Gastroesophageal sphincter (tissue), 3 donors: ENCODE results near the gene TLE2.

Experiments used
- EP300 ChIP-seq: sonication (generic); formaldehyde crosslinking; IDR thresholded peaks from one replicate; pipeline ENCODE4 v1.6.1; 2017; ENCODE audit warnings: antibody characterized with exemption, mild to moderate bottlenecking
- POLR2A ChIP-seq, 2 donors: fragments of 450-650 bp; IDR thresholded peaks; one replicate each; pipeline ENCODE4 v1.6.1; 2017; ENCODE audit warnings: antibody characterized with exemption in 2 of 2, mild to moderate bottlenecking in 2 of 2, moderate library complexity in 1 of 2
- POLR2AphosphoS5 ChIP-seq: sonication (generic); formaldehyde crosslinking; IDR thresholded peaks from one replicate; pipeline ENCODE4 v1.6.1; 2017; ENCODE audit warnings: antibody characterized with exemption
- TF ChIP-seq, protein P1 (sequence below), 4 experiments: fragments of 200-600 bp in 2 of 4; fragments of 450-650 bp in 2 of 4; sonication (generic) in 1 of 4; IDR thresholded peaks; one replicate each; pipeline ENCODE4 v1.5.1; 2017 to 2019; ENCODE audit warnings: antibody characterized with exemption in 4 of 4, mild to moderate bottlenecking in 2 of 4, moderate library complexity in 2 of 4

DNA sequence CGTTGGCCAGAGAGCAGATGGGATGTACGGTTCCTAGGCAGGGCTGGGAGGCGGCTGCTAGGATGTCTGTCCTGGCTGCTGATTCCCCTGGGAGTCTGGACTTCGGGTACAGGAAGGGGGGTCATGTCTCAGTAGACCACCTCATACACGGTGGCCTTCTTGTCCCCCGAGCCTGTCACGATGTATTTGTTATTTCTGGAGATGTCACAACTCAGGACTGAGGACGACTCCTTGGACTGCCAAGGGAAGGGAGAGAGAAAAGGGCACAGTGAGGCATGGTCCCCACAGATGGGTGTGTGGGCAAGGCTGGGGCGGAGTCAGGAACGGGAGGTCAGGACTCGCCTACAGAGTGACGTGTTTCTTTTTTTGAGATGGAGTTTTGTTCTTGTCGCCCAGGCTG, 31.4 kb downstream of the TLE2 start:
- TF ChIP-seq, protein P1, sequence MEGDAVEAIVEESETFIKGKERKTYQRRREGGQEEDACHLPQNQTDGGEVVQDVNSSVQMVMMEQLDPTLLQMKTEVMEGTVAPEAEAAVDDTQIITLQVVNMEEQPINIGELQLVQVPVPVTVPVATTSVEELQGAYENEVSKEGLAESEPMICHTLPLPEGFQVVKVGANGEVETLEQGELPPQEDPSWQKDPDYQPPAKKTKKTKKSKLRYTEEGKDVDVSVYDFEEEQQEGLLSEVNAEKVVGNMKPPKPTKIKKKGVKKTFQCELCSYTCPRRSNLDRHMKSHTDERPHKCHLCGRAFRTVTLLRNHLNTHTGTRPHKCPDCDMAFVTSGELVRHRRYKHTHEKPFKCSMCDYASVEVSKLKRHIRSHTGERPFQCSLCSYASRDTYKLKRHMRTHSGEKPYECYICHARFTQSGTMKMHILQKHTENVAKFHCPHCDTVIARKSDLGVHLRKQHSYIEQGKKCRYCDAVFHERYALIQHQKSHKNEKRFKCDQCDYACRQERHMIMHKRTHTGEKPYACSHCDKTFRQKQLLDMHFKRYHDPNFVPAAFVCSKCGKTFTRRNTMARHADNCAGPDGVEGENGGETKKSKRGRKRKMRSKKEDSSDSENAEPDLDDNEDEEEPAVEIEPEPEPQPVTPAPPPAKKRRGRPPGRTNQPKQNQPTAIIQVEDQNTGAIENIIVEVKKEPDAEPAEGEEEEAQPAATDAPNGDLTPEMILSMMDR (IDR thresholded peaks at IDR 0.05), result no peak
- no peak for TF ChIP-seq EP300
- no peak for TF ChIP-seq POLR2AphosphoS5
- no peak for TF ChIP-seq POLR2A (IDR thresholded peaks at IDR 0.05)
